Measurements from ENCODE around the gene ARHGAP27. TPM values are rescaled to one million over a fixed set of nuclear protein-coding genes. Genes with fewer than 3 reads are reported as not detected.

ARHGAP27 gene
- total and polyA plus RNA-seq, 2 experiments from 2014 or later, result 5.6 to 17.7 TPM

GRCh38 chr17:45388604-45389325 is 43.9 kb downstream of the ARHGAP27 start:
- no peaks in the 10 kb centered on the region for H3K9me3 ChIP-seq (ENCODE audit: low read depth)
- no peak for TF ChIP-seq CTCF (IDR thresholded peaks at IDR 0.05; ENCODE audit: low read depth, low read length)
- H3K27me3 ChIP-seq, result no peaks in the 10 kb centered on the region
- H3K27ac ChIP-seq, result no peak overlapping the region
- H3K4me1 ChIP-seq (ENCODE audit: low read depth), result no peaks in the 10 kb centered on the region
- peak in 1 of 2 donors; percentile 16 for DNase-seq (ENCODE audit: low read depth in 1 of 2, low spot score in 1 of 2)
- H3K36me3 ChIP-seq, result no peaks in the 10 kb centered on the region
- no peak overlapping the region for H3K4me3 ChIP-seq

GRCh38 chr17:45387739-45388138 is 44.9 kb downstream of the ARHGAP27 start:
- Histone ChIP-seq H3K27me3 (no peaks in the 10 kb centered on the region), H3K27ac (no peak overlapping the region), H3K9me3 (ENCODE audit: low read depth) (no peaks in the 10 kb centered on the region), H3K4me1 (ENCODE audit: low read depth) (no peaks in the 10 kb centered on the region), H3K4me3 (no peak overlapping the region), H3K36me3 (no peaks in the 10 kb centered on the region)
- no peak for DNase-seq (ENCODE audit: low read depth in 1 of 2, low spot score in 1 of 2)
- TF ChIP-seq CTCF (IDR thresholded peaks at IDR 0.05; ENCODE audit: low read depth, low read length), result no peak

- no peak for TF ChIP-seq CTCF (IDR thresholded peaks at IDR 0.05; ENCODE audit: low read depth, low read length)
- H3K36me3 ChIP-seq, result no peaks in the 10 kb centered on the region
- peak in 1 of 2 donors; percentile 17 for DNase-seq (ENCODE audit: low read depth in 1 of 2, low spot score in 1 of 2)
- H3K4me1 ChIP-seq (ENCODE audit: low read depth), result no peaks in the 10 kb centered on the region
- H3K4me3 ChIP-seq, result no peak overlapping the region
- H3K27me3 ChIP-seq, result no peaks in the 10 kb centered on the region
- no peak overlapping the region for H3K27ac ChIP-seq
- no peaks in the 10 kb centered on the region for H3K9me3 ChIP-seq (ENCODE audit: low read depth)
Measured at GRCh38 chr17:45386178-45386577, 46.5 kb downstream of the ARHGAP27 start.

GRCh38 chr17:45385331-45385997 is 47.2 kb downstream of the ARHGAP27 start:
- no peak overlapping the region for H3K27ac ChIP-seq
- peak; percentile 98 for TF ChIP-seq CTCF (IDR thresholded peaks at IDR 0.05; ENCODE audit: low read depth, low read length)
- no peak overlapping the region for H3K4me3 ChIP-seq
- H3K36me3 ChIP-seq, result no peaks in the 10 kb centered on the region
- H3K27me3 ChIP-seq, result no peaks in the 10 kb centered on the region
- DNase-seq (ENCODE audit: low read depth in 1 of 2, low spot score in 1 of 2), result peak; percentile 92 to 93
- peaks cover 4% of the 10 kb centered on the region for H3K4me1 ChIP-seq (ENCODE audit: low read depth)
- no peaks in the 10 kb centered on the region for H3K9me3 ChIP-seq (ENCODE audit: low read depth)

GRCh38 chr17:45384789-45385262 is 47.8 kb downstream of the ARHGAP27 start:
- Histone ChIP-seq H3K9me3 (ENCODE audit: low read depth) (no peaks in the 10 kb centered on the region), H3K4me3 (no peak overlapping the region), H3K27ac (no peak overlapping the region), H3K27me3 (no peaks in the 10 kb centered on the region), H3K4me1 (ENCODE audit: low read depth) (peaks cover 9% of the 10 kb centered on the region), H3K36me3 (no peaks in the 10 kb centered on the region)
- TF ChIP-seq CTCF (IDR thresholded peaks at IDR 0.05; ENCODE audit: low read depth, low read length), result no peak
- no peak for DNase-seq (ENCODE audit: low read depth in 1 of 2, low spot score in 1 of 2)
